ENCODE measurements around the gene SSBP1. TPM values are rescaled to one million over a fixed set of nuclear protein-coding genes. Genes with fewer than 3 reads are reported as not detected.

SSBP1 gene
- total and polyA plus RNA-seq, 4 donors, result 68.0 to 147 (median 80.1) TPM

DNA sequence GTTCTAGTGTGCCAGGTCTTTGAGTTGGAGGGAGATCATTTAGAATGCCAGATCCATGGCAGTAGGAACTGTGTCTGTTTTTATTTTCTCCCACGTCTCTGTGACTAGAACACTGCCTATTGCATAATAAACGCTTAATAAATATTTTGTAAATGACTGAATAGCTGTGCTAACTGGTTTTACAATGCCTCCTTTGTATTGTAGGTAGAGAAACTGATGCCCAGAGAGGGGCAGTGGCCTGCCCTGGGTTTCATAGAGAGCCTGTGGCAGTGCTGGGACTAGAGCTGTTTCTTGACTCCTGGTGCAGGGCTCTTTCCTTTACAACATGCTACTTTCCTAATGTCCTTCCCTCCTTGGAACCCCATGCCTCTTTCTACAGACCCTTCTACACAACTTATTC is 54.4 kb downstream of the SSBP1 start:
- Histone ChIP-seq H3K9ac (ENCODE audit: low read depth in 1 of 2, low read length in 2 of 2) (no peak overlapping the region), H3K4me3 (ENCODE audit: low read depth in 1 of 3, low read length in 3 of 3) (no peak overlapping the region), H3K4me1 (ENCODE audit: control insufficient read depth in 4 of 4, insufficient read depth in 4 of 4, low read length in 3 of 4) (no peaks in the 10 kb centered on the region), H3K9me3 (ENCODE audit: control insufficient read depth in 4 of 4, low read length in 3 of 4) (no peaks in the 10 kb centered on the region), H3K36me3 (ENCODE audit: control insufficient read depth in 4 of 4, insufficient read depth in 3 of 4, low read depth in 1 of 4, low read length in 3 of 4) (no peaks in the 10 kb centered on the region), H3K27ac (ENCODE audit: low read depth in 1 of 2, low read length in 2 of 2) (no peak overlapping the region), H3K27me3 (ENCODE audit: control insufficient read depth in 4 of 4, insufficient read depth in 4 of 4, low read length in 3 of 4) (no peaks in the 10 kb centered on the region)
- DNase-seq (ENCODE audit: low spot score), result no peak
- WGBS, result 90% methylated on average over 2 of the region's 2 CpGs
- no peak for TF ChIP-seq FOXA1 (IDR thresholded peaks at IDR 0.05)
- TF ChIP-seq FOXA2 (IDR thresholded peaks at IDR 0.05), result no peak
- no peak for TF ChIP-seq JUND (IDR thresholded peaks at IDR 0.05)
- no peak for TF ChIP-seq NR2F2 (IDR thresholded peaks at IDR 0.05)
- TF ChIP-seq, protein P1, sequence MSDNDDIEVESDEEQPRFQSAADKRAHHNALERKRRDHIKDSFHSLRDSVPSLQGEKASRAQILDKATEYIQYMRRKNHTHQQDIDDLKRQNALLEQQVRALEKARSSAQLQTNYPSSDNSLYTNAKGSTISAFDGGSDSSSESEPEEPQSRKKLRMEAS (IDR thresholded peaks at IDR 0.05), result no peak
- TF ChIP-seq HNF4G (IDR thresholded peaks at IDR 0.05), result no peak
- TF ChIP-seq, protein P2, sequence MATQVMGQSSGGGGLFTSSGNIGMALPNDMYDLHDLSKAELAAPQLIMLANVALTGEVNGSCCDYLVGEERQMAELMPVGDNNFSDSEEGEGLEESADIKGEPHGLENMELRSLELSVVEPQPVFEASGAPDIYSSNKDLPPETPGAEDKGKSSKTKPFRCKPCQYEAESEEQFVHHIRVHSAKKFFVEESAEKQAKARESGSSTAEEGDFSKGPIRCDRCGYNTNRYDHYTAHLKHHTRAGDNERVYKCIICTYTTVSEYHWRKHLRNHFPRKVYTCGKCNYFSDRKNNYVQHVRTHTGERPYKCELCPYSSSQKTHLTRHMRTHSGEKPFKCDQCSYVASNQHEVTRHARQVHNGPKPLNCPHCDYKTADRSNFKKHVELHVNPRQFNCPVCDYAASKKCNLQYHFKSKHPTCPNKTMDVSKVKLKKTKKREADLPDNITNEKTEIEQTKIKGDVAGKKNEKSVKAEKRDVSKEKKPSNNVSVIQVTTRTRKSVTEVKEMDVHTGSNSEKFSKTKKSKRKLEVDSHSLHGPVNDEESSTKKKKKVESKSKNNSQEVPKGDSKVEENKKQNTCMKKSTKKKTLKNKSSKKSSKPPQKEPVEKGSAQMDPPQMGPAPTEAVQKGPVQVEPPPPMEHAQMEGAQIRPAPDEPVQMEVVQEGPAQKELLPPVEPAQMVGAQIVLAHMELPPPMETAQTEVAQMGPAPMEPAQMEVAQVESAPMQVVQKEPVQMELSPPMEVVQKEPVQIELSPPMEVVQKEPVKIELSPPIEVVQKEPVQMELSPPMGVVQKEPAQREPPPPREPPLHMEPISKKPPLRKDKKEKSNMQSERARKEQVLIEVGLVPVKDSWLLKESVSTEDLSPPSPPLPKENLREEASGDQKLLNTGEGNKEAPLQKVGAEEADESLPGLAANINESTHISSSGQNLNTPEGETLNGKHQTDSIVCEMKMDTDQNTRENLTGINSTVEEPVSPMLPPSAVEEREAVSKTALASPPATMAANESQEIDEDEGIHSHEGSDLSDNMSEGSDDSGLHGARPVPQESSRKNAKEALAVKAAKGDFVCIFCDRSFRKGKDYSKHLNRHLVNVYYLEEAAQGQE (IDR thresholded peaks at IDR 0.05), result no peak
- TF ChIP-seq YY1 (IDR thresholded peaks at IDR 0.05), result no peak

Small RNAs within 50 kb of the gene (small RNA-seq; reads per million reads assigned to genes)
- not detected for gene RNU1-82P

Other genes starting within 250 kb of the SSBP1 start
- gene AGK, start 186.9 kb upstream of the SSBP1 start, total RNA-seq, result 10 to 100 TPM; 10.2 to 13.6 TPM
- 1 to 10 TPM; 7.2 to 7.7 TPM for gene AGK, start 186.9 kb upstream of the SSBP1 start, polyA plus RNA-seq
- gene DENND11, start 36.2 kb upstream of the SSBP1 start, total RNA-seq, result 10 to 100 TPM; 15.9 to 48.4 TPM
- gene DENND11, start 36.2 kb upstream of the SSBP1 start, polyA plus RNA-seq, result 1 to 10 TPM; 8.4 to 9.8 TPM
- not detected for gene WEE2, start 30.0 kb upstream of the SSBP1 start, total RNA-seq
- gene WEE2, start 30.0 kb upstream of the SSBP1 start, polyA plus RNA-seq, result not detected
- gene TAS2R3, start 25.7 kb downstream of the SSBP1 start, total RNA-seq, result 1 to 10 TPM in 1 of 2 donors, under 1 TPM in 1; 0.47 to 4.1 TPM
- not detected for gene TAS2R3, start 25.7 kb downstream of the SSBP1 start, polyA plus RNA-seq
- 1 to 10 TPM in 1 of 2 donors, under 1 TPM in 1; 0.42 to 3.2 TPM for gene TAS2R4, start 38.3 kb downstream of the SSBP1 start, total RNA-seq
- gene TAS2R4, start 38.3 kb downstream of the SSBP1 start, polyA plus RNA-seq, result under 1 TPM in 1 of 2 donors, not detected in 1; 0.03 TPM
- gene TAS2R5, start 51.9 kb downstream of the SSBP1 start, total RNA-seq, result 1 to 10 TPM in 1 of 2 donors, under 1 TPM in 1; 0.51 to 3.6 TPM
- under 1 TPM; 0.05 to 0.28 TPM for gene TAS2R5, start 51.9 kb downstream of the SSBP1 start, polyA plus RNA-seq
- not detected for gene PRSS37, start 103.1 kb downstream of the SSBP1 start, total RNA-seq
- gene PRSS37, start 103.1 kb downstream of the SSBP1 start, polyA plus RNA-seq, result under 1 TPM in 1 of 2 donors, not detected in 1; 0.08 TPM
- gene OR9A4, start 178.0 kb downstream of the SSBP1 start, total RNA-seq, result under 1 TPM; 0.09 to 0.25 TPM
- gene OR9A4, start 178.0 kb downstream of the SSBP1 start, polyA plus RNA-seq, result not detected
- 1 to 10 TPM in 1 of 2 donors, under 1 TPM in 1; 0.33 to 2.9 TPM for gene CLEC5A, start 208.6 kb downstream of the SSBP1 start, total RNA-seq
- gene CLEC5A, start 208.6 kb downstream of the SSBP1 start, polyA plus RNA-seq, result under 1 TPM; 0.10 to 0.32 TPM
- gene TAS2R38, start 235.4 kb downstream of the SSBP1 start, total RNA-seq, result not detected
- not detected for gene TAS2R38, start 235.4 kb downstream of the SSBP1 start, polyA plus RNA-seq

All from liver (tissue), 10 donors.